NB4 (cell line): ENCODE data around the gene FADD.

Experiments used
- DNase-seq: peaks from one replicate; pipeline ENCODE4 v3.0.0; 2010; ENCODE audit warnings: low read depth
- H3K4me3 ChIP-seq: one replicate; pipeline ENCODE4 v1.5.1; 2011; ENCODE audit warnings: mild to moderate bottlenecking, low read depth, low read length, moderate library complexity
- MYC ChIP-seq: IDR thresholded peaks from 2 replicates; pipeline ENCODE4 v1.6.1; 2011; ENCODE audit warnings: low read depth, low read length
- POLR2A ChIP-seq: IDR thresholded peaks from 2 replicates; pipeline ENCODE4 v1.6.1; 2011; ENCODE audit warnings: mild to moderate bottlenecking; ENCODE audit not compliant: insufficient read length; ENCODE audit errors: extremely low read depth
- TF ChIP-seq, protein P1 (sequence below): IDR thresholded peaks from one replicate; pipeline ENCODE4 v1.5.1; 2012; ENCODE audit warnings: low read depth, low read length
- TF ChIP-seq, protein P2 (sequence below): IDR thresholded peaks from 2 replicates; pipeline ENCODE4 v1.6.1; 2011; ENCODE audit warnings: low read depth, low read length

FADD gene

DNA sequence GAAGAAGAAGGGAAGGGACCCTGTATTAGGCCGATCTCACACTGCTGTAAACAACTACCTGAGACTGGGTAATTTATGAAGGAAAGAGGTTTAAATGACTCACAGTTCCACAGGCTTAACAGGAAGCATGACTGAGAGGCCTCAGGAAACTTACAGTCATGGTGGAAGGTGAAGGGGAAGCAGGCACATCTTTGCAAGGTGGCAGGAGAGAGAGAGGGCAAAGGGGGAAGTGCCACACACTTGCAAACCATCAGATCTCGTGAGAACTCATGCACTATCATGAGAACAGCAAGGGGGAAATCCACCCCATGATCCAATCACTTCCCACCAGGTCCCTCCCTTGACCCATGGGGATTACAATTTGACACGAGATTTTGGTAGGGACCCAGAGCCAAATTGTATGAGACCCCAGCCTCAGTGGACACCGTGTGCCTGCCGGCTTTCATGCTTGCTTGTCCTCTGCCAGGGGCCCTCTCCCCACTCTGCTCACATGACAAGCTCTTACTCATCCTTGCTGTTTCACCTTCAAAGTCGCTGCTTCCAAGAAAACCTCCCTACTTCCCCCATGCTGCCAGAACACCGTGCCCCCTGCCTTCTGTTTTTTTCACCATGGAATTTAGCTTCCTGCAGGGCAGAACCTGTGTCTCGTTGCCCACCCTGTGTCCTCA, 44.1 kb downstream of the FADD start:
- H3K4me3 ChIP-seq: no peak overlapping the region
- TF ChIP-seq MYC (no peak), POLR2A (no peak)
- TF ChIP-seq, protein P1, sequence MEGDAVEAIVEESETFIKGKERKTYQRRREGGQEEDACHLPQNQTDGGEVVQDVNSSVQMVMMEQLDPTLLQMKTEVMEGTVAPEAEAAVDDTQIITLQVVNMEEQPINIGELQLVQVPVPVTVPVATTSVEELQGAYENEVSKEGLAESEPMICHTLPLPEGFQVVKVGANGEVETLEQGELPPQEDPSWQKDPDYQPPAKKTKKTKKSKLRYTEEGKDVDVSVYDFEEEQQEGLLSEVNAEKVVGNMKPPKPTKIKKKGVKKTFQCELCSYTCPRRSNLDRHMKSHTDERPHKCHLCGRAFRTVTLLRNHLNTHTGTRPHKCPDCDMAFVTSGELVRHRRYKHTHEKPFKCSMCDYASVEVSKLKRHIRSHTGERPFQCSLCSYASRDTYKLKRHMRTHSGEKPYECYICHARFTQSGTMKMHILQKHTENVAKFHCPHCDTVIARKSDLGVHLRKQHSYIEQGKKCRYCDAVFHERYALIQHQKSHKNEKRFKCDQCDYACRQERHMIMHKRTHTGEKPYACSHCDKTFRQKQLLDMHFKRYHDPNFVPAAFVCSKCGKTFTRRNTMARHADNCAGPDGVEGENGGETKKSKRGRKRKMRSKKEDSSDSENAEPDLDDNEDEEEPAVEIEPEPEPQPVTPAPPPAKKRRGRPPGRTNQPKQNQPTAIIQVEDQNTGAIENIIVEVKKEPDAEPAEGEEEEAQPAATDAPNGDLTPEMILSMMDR: no peak
- TF ChIP-seq, protein P2, sequence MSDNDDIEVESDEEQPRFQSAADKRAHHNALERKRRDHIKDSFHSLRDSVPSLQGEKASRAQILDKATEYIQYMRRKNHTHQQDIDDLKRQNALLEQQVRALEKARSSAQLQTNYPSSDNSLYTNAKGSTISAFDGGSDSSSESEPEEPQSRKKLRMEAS: no peak
- DNase-seq: peak; percentile 41

DNA sequence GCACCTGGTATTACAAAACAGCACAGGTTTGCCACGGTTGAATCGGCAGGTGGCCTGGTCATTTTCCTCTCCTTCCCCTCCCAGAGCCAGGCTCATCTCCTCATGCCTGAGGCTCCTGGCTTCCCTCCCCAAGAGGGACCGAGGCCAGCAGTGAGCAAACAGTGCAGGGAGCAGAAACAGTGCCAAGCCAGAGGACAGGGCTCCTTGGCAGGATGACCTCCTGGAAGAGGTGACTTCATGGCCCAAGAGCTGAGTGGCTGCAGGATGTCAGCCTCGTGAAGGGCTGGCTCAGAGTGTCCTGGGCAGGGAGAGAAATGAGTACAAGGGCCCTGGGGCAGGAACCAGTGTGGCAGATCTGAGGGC, 44.6 kb downstream of the FADD start:
- TF ChIP-seq, protein P2: no peak
- TF ChIP-seq POLR2A (no peak), MYC (no peak)
- TF ChIP-seq, protein P1: no peak

DNA sequence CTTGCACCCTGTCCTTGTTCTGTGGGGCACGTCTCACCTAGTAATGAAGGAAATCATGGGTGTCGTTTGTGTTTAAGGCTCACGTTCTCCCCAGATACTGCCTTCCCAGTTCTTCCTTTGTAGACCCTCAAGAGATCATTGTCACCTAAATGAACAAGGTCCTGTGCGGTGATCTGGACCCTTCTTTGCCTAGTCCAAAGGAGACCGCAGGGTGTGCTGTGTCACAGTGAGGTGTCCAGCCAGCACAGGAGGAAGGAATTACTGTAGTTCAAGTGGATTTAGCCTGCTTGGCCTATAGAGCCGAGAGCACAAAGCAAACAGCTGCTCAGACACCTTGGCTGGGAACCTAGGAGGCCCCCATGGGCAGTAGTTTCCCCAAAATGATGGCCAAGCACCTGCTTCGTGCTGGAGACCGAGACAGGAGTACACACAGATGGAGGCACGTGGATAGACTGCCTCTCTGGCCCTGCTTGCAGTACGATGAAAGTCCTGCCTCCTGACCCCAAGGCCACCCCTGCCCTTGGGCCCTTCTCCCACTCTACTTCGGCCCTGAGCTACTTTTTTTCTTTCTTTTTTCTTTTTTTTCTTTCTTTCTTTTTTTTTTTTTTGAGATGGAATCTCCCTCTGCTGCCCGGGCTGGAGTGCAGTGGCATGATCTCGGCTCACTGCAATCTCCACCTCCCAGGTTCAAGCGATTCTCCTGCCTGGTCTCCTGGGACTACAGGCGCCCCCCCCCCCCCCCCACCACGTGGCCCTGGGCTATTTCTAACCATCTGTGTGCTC, 48.0 kb downstream of the FADD start:
- TF ChIP-seq, protein P1: no peak
- TF ChIP-seq, protein P2: no peak
- no peak overlapping the region for H3K4me3 ChIP-seq
- no peak for DNase-seq

More for the DNA sequence above, 44.6 kb downstream of the FADD start:
- DNase-seq: no peak
- no peak overlapping the region for H3K4me3 ChIP-seq

DNA sequence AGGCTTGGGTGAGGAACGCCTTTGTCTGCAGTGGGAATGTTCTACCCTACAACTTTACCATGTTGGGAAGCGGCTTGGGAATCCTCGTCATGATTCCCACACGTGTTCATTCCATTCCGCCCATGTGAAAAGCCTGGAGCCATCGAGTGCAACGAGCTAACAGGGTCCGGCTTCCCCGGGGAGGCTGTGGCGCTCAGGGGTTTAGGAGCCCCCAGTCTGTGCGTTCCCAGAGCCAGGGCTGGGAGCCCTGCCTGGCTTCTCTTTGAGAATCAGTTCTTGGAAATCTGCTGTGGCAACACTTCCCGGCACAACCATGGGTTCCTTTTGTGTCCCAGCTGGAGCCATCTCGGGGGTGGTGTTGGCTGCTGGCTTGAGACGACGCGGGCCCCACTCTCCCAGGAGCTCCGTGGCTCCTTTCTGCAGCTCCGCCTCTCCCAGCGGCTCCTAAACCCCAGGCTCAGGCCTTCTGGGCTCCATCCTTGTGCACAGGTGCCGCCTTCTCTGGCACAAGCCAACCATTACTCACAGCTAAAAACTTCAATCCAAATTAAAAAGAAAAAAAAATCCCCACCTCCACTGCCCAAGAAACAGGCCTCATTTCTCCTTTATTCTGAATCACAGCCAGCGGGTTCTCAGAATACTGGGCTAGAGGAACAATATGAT, 48.7 kb downstream of the FADD start:
- DNase-seq: no peak
- TF ChIP-seq, protein P1: no peak
- TF ChIP-seq MYC: no peak
- TF ChIP-seq POLR2A: no peak
- TF ChIP-seq, protein P2: no peak
- H3K4me3 ChIP-seq: no peak overlapping the region

DNA sequence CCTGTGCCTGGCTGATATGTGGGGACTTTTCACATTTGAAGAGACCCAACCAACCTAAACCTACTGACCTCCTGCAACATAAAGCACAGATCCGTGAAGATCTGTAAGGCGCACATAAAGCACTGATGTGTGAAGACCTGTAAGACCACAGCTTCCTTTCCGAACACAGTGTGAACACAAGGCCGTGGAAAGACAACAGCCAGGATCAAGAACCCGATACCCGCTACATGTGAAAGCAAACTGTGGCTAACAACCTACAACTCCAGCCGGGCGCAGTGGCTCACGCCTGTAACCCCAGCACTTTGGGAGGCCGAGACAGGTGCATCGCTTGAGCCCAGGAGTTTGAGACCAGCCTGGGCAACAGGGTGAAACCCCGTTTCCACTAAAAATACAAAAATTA, 49.7 kb downstream of the FADD start:
- no peak for DNase-seq
- TF ChIP-seq, protein P2: no peak
- TF ChIP-seq, protein P1: no peak
- TF ChIP-seq MYC: no peak
- no peak for TF ChIP-seq POLR2A
- H3K4me3 ChIP-seq: no peak overlapping the region
